GM23248 (cell line): Measurements from ENCODE around the gene TRPV4.

ENCODE experiments used
- EZH2 ChIP-seq: fragments of 200-600 bp; sonication (generic); IDR thresholded peaks from 2 replicates; pipeline ENCODE4 v1.6.1; 2018; ENCODE audit warnings: antibody characterized with exemption, mild to moderate bottlenecking; ENCODE audit not compliant: insufficient read depth, poor library complexity, severe bottlenecking
- EZH2phosphoT487 ChIP-seq: fragments of 200-600 bp; sonication (generic); IDR thresholded peaks from 2 replicates; pipeline ENCODE4 v1.6.1; 2018; ENCODE audit warnings: antibody characterized with exemption, moderate library complexity, mild to moderate bottlenecking, low read depth; ENCODE audit not compliant: insufficient read depth

GRCh38 chr12:109868182-109869051 lies 35.2 kb upstream of the TRPV4 start:
- TF ChIP-seq EZH2 (no peak), EZH2phosphoT487 (no peak)
